GM12878 (cell line): ENCODE results near the gene CRYAB. TPM values are rescaled to one million over a fixed set of nuclear protein-coding genes. Genes with fewer than 3 reads are reported as not detected.

Experiments used
- ATAC-seq: fragments of 200-7000 bp; cut with Tn5 transposase; 3 replicates; pipeline ENCODE4 v1.9.1; 2020; ENCODE audit warnings: mild to moderate bottlenecking, moderate library complexity
- BruUV-seq: library from RNA; stranded (reverse); fragments of 400-500 nt; replicated peaks from 2 replicates; lab custom pipeline; 2021; lab: Mats Ljungman, UMichigan
- CTCF ChIA-PET: fragments of 300-600 bp; sonication (Branson Sonifier 250); formaldehyde crosslinking; extraction: SDS; loops from one replicate; lab custom pipeline; 2021; ENCODE audit warnings: inconsistent platforms; lab: Yijun Ruan, JAX
- POLR2A ChIA-PET: fragments of 350-600 bp; formaldehyde crosslinking; extraction: SDS; loops from one replicate; lab custom pipeline; 2021; ENCODE audit warnings: inconsistent platforms; lab: Charles Lee
- RAD21 ChIA-PET: fragments of 300-600 bp; sonication (Branson Sonifier 250); formaldehyde crosslinking; loops from one replicate; lab custom pipeline; 2023; ENCODE audit warnings: antibody characterized with exemption; ENCODE audit not compliant: unreplicated experiment; lab: Charles Lee
- SMC1A ChIA-PET: fragments of 300-600 bp; sonication (Branson Sonifier 250); formaldehyde crosslinking; loops from one replicate; lab custom pipeline; 2023; ENCODE audit not compliant: unreplicated experiment, uncharacterized antibody; lab: Charles Lee
- DNase-seq: peaks from one replicate; pipeline ENCODE4 v3.0.0-alpha.2; 2011; ENCODE audit warnings: low read depth, low spot score
- FAIRE-seq: peaks from 3 replicates; lab custom pipeline; 2011; peaks lifted over from hg19 to GRCh38; lab: Jason Lieb, UNC
- H2AFZ ChIP-seq: 2 replicates; pipeline ENCODE4 v1.6.0; 2011; ENCODE audit warnings: low read depth, low read length, control low read depth; ENCODE audit not compliant: control insufficient read depth
- H3K27ac ChIP-seq: 2 replicates; pipeline ENCODE4 v1.5.1; 2011; ENCODE audit warnings: control low read depth; ENCODE audit not compliant: control insufficient read depth, insufficient read depth
- H3K27me3 ChIP-seq, 2 experiments: replicated peaks in 1 of 2; 2 replicates each; pipeline versions ENCODE4 v1.6.0 to v1.6.1; 2011; ENCODE audit warnings: low read length in 1 of 2; ENCODE audit not compliant: control insufficient read depth in 2 of 2, insufficient read depth in 2 of 2
- H3K36me3 ChIP-seq, 2 experiments: 2 replicates each; pipeline ENCODE4 v1.5.1; 2011; ENCODE audit warnings: low read length in 1 of 2; ENCODE audit not compliant: control insufficient read depth in 2 of 2, insufficient read depth in 2 of 2
- H3K4me1 ChIP-seq: 2 replicates; pipeline ENCODE4 v1.6.1; 2011; ENCODE audit warnings: mild to moderate bottlenecking, low read length, moderate library complexity, mixed read lengths; ENCODE audit not compliant: control insufficient read depth, insufficient read depth
- H3K4me2 ChIP-seq: 2 replicates; pipeline ENCODE4 v1.6.0; 2011; ENCODE audit warnings: control low read depth; ENCODE audit not compliant: control insufficient read depth, insufficient read depth
- H3K4me3 ChIP-seq: fragments of 200-600 bp; sonication (generic); 2 replicates; pipeline ENCODE4 v1.5.1; 2016
- H3K79me2 ChIP-seq: 2 replicates; pipeline ENCODE4 v1.6.0; 2011; ENCODE audit warnings: low read length; ENCODE audit not compliant: control insufficient read depth, insufficient read depth
- H3K9ac ChIP-seq: 2 replicates; pipeline ENCODE4 v1.8.0; 2011; ENCODE audit warnings: low read length, control low read depth, mixed read lengths; ENCODE audit not compliant: control insufficient read depth, insufficient read depth
- H3K9me3 ChIP-seq: replicated peaks from 3 replicates; pipeline ENCODE4 v1.5.1; 2011; ENCODE audit warnings: mild to moderate bottlenecking, low read length; ENCODE audit not compliant: control insufficient read depth, insufficient read depth
- H4K20me1 ChIP-seq: 2 replicates; pipeline ENCODE4 v1.6.0; 2011; ENCODE audit not compliant: control insufficient read depth, insufficient read depth
- ATF3 ChIP-seq: IDR thresholded peaks from 2 replicates; pipeline ENCODE4 v1.6.1; 2011; ENCODE audit warnings: low read depth, mild to moderate bottlenecking, low read length, moderate library complexity, borderline replicate concordance; ENCODE audit errors: extremely low read depth
- BCLAF1 ChIP-seq: fragments of 450-650 bp; IDR thresholded peaks from 2 replicates; pipeline ENCODE4 v1.6.1; 2017; ENCODE audit warnings: antibody characterized with exemption, mild to moderate bottlenecking, moderate library complexity
- BMI1 ChIP-seq: fragments of 450-650 bp; IDR thresholded peaks from 2 replicates; pipeline ENCODE4 v1.6.1; 2016; ENCODE audit warnings: mild to moderate bottlenecking, moderate library complexity, borderline replicate concordance
- FOXM1 ChIP-seq: IDR thresholded peaks from 2 replicates; pipeline ENCODE4 v1.6.1; 2012; ENCODE audit warnings: low read depth, mild to moderate bottlenecking, inconsistent platforms, low read length, moderate library complexity
- NR2C2 ChIP-seq: IDR thresholded peaks from 2 replicates; pipeline ENCODE4 v1.6.1; 2011; ENCODE audit warnings: borderline replicate concordance, low read depth; ENCODE audit not compliant: control insufficient read depth, insufficient read length
- NRF1 ChIP-seq: conservative IDR thresholded peaks from 2 replicates; pipeline ENCODE4 v1.6.1; 2011; ENCODE audit warnings: mild to moderate bottlenecking, low read depth, low read length, improper control_type of control experiment
- PBX3 ChIP-seq: IDR thresholded peaks from 2 replicates; pipeline ENCODE4 v1.6.1; 2011; ENCODE audit warnings: mild to moderate bottlenecking, low read depth, low read length, moderate library complexity; ENCODE audit not compliant: insufficient replicate concordance
- POLR2AphosphoS2 ChIP-seq: IDR thresholded peaks from 2 replicates; pipeline ENCODE4 v1.6.1; 2011; ENCODE audit warnings: low read depth, mild to moderate bottlenecking, low read length, improper control_type of control experiment, moderate library complexity
- RCOR1 ChIP-seq: conservative IDR thresholded peaks from 2 replicates; pipeline ENCODE4 v1.6.1; 2012; ENCODE audit warnings: low read depth, low read length, improper control_type of control experiment
- SIN3A ChIP-seq: IDR thresholded peaks from 2 replicates; pipeline ENCODE4 v1.6.1; 2012; ENCODE audit warnings: low read depth, low read length, improper control_type of control experiment
- ZBTB11 ChIP-seq: fragments of 450-650 bp; formaldehyde crosslinking; IDR thresholded peaks from 2 replicates; pipeline ENCODE4 v1.5.0; 2022; ENCODE audit warnings: mild to moderate bottlenecking, missing genetic modification characterization
- ZNF384 ChIP-seq: IDR thresholded peaks from 2 replicates; pipeline ENCODE4 v1.6.1; 2012; ENCODE audit warnings: low read depth, mild to moderate bottlenecking, low read length, improper control_type of control experiment, borderline replicate concordance
- WGBS: methylation state at CpG from one replicate; pipeline ENCODE4 v1.1.6; 2016; ENCODE audit warnings: low lambda C conversion rate; ENCODE audit not compliant: insufficient replicate concordance, insufficient coverage; ENCODE audit errors: missing lambda C conversion rate; 5-methylcytosine and 5-hydroxymethylcytosine counted together
- in situ Hi-C: fragments of 300-500 bp; cut with MboI; formaldehyde crosslinking; loops from 9 replicates; pipeline ENCODE4 v1.14.3; 2018; ENCODE audit warnings: mixed read lengths
- intact Hi-C: fragments of 100-400 bp; cut with micrococcal nuclease; formaldehyde crosslinking; loops from one replicate; pipeline ENCODE4 v1.14.2; 2022; ENCODE audit not compliant: unreplicated experiment
- polyA plus RNA-seq, 11 experiments: library from polyadenylated mRNA; depleted of rRNA in 4 of 11; unstranded in 6 of 11; stranded (reverse) in 5 of 11; fragments of >200 nt; fragmentation: Nextera tagmentation in 4 of 11; fragmentation: Illumina TruSeq in 1 of 11; extraction: Ambion mirVana in 4 of 11; extraction: Trizol in 1 of 11; gene quantifications; 1 replicate in 1 of 11; 2 replicates in 10 of 11; pipeline versions ENCODE4 v1.2.1 to v1.2.3, GENCODE V29; 2011 to 2016; ENCODE audit warnings: inconsistent platforms in 2 of 11, missing spikeins in 2 of 11, low read depth in 1 of 11
- total RNA-seq, 4 experiments: library from RNA; depleted of rRNA in 3 of 4; stranded (reverse); fragments of >200 nt in 3 of 4; fragmentation: Illumina TruSeq in 1 of 4; extraction: Trizol in 1 of 4; gene quantifications; 2 replicates each; pipeline versions ENCODE4 v1.2.1 to v1.2.3, GENCODE V29; 2013 to 2021

CRYAB gene
- total and polyA plus RNA-seq, 10 of the 15 experiments (the other 5 are each of a cell fraction or from before 2014, with no cell fraction given) = 0.72 to 1.0 TPM; not detected in 8

GRCh38 chr11:111870113-111870512 is 41.5 kb downstream of the CRYAB start:
- H4K20me1 ChIP-seq = no peaks in the 10 kb centered on the region
- no peak for FAIRE-seq
- no peak overlapping the region; the same call in 1 of the 2 replicates for H3K27ac ChIP-seq
- WGBS = 100% methylated on average over 1 of the region's 1 CpG
- intact Hi-C loops = loop anchor here (10.0 kb wide), 1 partner anchor 355 kb away; the partner anchor contains the start of gene PTS
- H3K4me2 ChIP-seq = peak overlapping the region; percentile 91
- ChIA-PET CTCF (interaction anchor here (0.6 to 3.2 kb wide), 10 partner anchors 8 to 196 kb away, joined by 3 to 21 read pairs (median 4); partner anchors contain the start of genes CFAP68 and FDXACB1), POLR2A (interaction anchor here (0.6 to 1.1 kb wide), 3 partner anchors 39 to 1185 kb away, joined by 4 to 7 read pairs (median 4); no protein-coding TSS in a partner anchor), SMC1A (interaction anchor here (0.6 to 3.2 kb wide), 10 partner anchors 9 to 203 kb away, joined by 3 to 14 read pairs (median 4); no protein-coding TSS in a partner anchor), RAD21 (interaction anchor here (0.7 to 2.5 kb wide), 10 partner anchors 10 to 717 kb away, joined by 3 to 13 read pairs (median 4); partner anchors contain the start of gene CFAP68)
- no peak for ATAC-seq
- peaks cover 4% of the 10 kb centered on the region; the same call in 1 of the 2 replicates for H3K4me1 ChIP-seq
- H3K79me2 ChIP-seq = peaks cover 10% of the 10 kb centered on the region
- peak overlapping the region; percentile 34; the same call in 1 of the 2 replicates for H3K4me3 ChIP-seq
- no TSS peak for BruUV-seq
- in situ Hi-C loops = no loop called here
- DNase-seq = no peak
- H3K27me3 ChIP-seq = no peaks in the 10 kb centered on the region
- no peaks in the 10 kb centered on the region for H3K9me3 ChIP-seq
- H3K9ac ChIP-seq = peak overlapping the region; percentile 64; the same call in 1 of the 2 replicates
- no peak overlapping the region for H2AFZ ChIP-seq
- peaks cover 0 to 10% of the 10 kb centered on the region in 2 experiments; a peak in 1 of 4 replicates for H3K36me3 ChIP-seq
- TF ChIP-seq PBX3 (no peak), RCOR1 (no peak), SIN3A (no peak), ZNF384 (no peak), ATF3 (no peak), BMI1 (no peak), FOXM1 (no peak), NR2C2 (no peak), ZBTB11 (CRISPR knock-in tag) (no peak), POLR2AphosphoS2 (no peak), BCLAF1 (no peak), NRF1 (no peak)
